Ishikawa (cell line): Measurements from ENCODE around the gene CD300LG.

Experiments
- EGR1 ChIP-seq: IDR thresholded peaks from 2 replicates; pipeline ENCODE4 v1.6.1; 2012
- EP300 ChIP-seq: IDR thresholded peaks from 2 replicates; pipeline ENCODE4 v1.6.1; 2012; ENCODE audit warnings: borderline replicate concordance
- FOXM1 ChIP-seq: IDR thresholded peaks from 2 replicates; pipeline ENCODE4 v1.6.1; 2012; ENCODE audit warnings: low read depth, borderline replicate concordance
- MAX ChIP-seq: IDR thresholded peaks from 2 replicates; pipeline ENCODE4 v1.6.1; 2012
- RAD21 ChIP-seq: IDR thresholded peaks from 2 replicates; pipeline ENCODE4 v1.6.1; 2012; ENCODE audit warnings: low read depth
- TAF1 ChIP-seq: IDR thresholded peaks from 2 replicates; pipeline ENCODE4 v1.6.1; 2012; ENCODE audit warnings: low read depth, mild to moderate bottlenecking
- USF1 ChIP-seq: IDR thresholded peaks from 2 replicates; pipeline ENCODE4 v1.6.1; 2012
- YY1 ChIP-seq: IDR thresholded peaks from 2 replicates; pipeline ENCODE4 v1.6.1; 2012; ENCODE audit warnings: low read depth
- ZBTB7A ChIP-seq: IDR thresholded peaks from 2 replicates; pipeline ENCODE4 v1.6.1; 2012; ENCODE audit warnings: low read depth

GRCh38 chr17:43871946-43872690 is 25.1 kb downstream of the CD300LG start:
- TF ChIP-seq RAD21 (no peak), YY1 (no peak), MAX (no peak), USF1 (no peak), ZBTB7A (no peak), TAF1 (no peak), FOXM1 (no peak), EGR1 (no peak), EP300 (no peak)
